HEK293 (cell line): ENCODE results near the gene CARD11.

Experiments
- CTCF ChIA-PET: fragments of 350-600 bp; formaldehyde crosslinking; extraction: SDS; loops from one replicate; lab custom pipeline; 2021; ENCODE audit warnings: antibody characterized with exemption; lab: Yijun Ruan, JAX
- POLR2A ChIA-PET: fragments of 300-600 bp; formaldehyde crosslinking; extraction: SDS; loops from one replicate; lab custom pipeline; 2020; ENCODE audit warnings: antibody characterized with exemption, inconsistent platforms; lab: Yijun Ruan, JAX
- H3K27ac ChIP-seq: fragments of 200-500 bp; sonication (Bioruptor generic); 2 replicates; pipeline ENCODE4 v1.5.1; 2014; ENCODE audit warnings: low read depth, low read length, control low read depth, inconsistent platforms; ENCODE audit errors: extremely low read depth
- H3K36me3 ChIP-seq, 2 experiments: fragments of 200-500 bp in 1 of 2; sonication (Bioruptor generic) in 1 of 2; 1 replicate in 1 of 2; 2 replicates in 1 of 2; pipeline ENCODE4 v1.5.1; 2014 to 2017; ENCODE audit warnings: inconsistent platforms in 2 of 2, low read length in 2 of 2; ENCODE audit not compliant: control insufficient read depth in 2 of 2, insufficient read depth in 1 of 2
- H3K4me1 ChIP-seq: fragments of 200-500 bp; sonication (Bioruptor generic); 2 replicates; pipeline ENCODE4 v1.5.1; 2014; ENCODE audit warnings: mild to moderate bottlenecking, low read length, inconsistent platforms; ENCODE audit not compliant: control insufficient read depth, insufficient read depth
- H3K4me3 ChIP-seq: 2 replicates; pipeline ENCODE4 v1.5.1; 2011; ENCODE audit warnings: low read depth, mild to moderate bottlenecking, control low read depth, low read length, moderate library complexity
- H3K9me3 ChIP-seq: fragments of 200-500 bp; sonication (Bioruptor generic); 2 replicates; pipeline ENCODE4 v1.5.1; 2014; ENCODE audit warnings: low read depth, low read length, inconsistent platforms; ENCODE audit not compliant: control insufficient read depth, insufficient read depth
- GLI2 ChIP-seq: fragments of 450-650 bp; formaldehyde crosslinking; IDR thresholded peaks from 2 replicates; pipeline ENCODE4; 2017; ENCODE audit warnings: missing biosample characterization, missing genetic modification characterization, low read depth, borderline replicate concordance
- HOXD13 ChIP-seq: sonication (generic); formaldehyde crosslinking; IDR thresholded peaks from 2 replicates; pipeline ENCODE4 v1.8.0; 2022; ENCODE audit warnings: missing genetic modification reagents, borderline replicate concordance
- KLF16 ChIP-seq: fragments of 450-650 bp; formaldehyde crosslinking; IDR thresholded peaks from 2 replicates; pipeline ENCODE4 v1.5.1; 2017; ENCODE audit warnings: missing biosample characterization, missing genetic modification characterization
- PRDM10 ChIP-seq: fragments of 450-650 bp; formaldehyde crosslinking; IDR thresholded peaks from 2 replicates; pipeline ENCODE4 v1.5.1; 2016; ENCODE audit warnings: missing biosample characterization, missing genetic modification characterization
- RBAK ChIP-seq: fragments of 450-650 bp; formaldehyde crosslinking; IDR thresholded peaks from 2 replicates; pipeline ENCODE4 v1.5.1; 2016; ENCODE audit warnings: missing biosample characterization, missing genetic modification characterization
- REST ChIP-seq: fragments of 450-650 bp; formaldehyde crosslinking; IDR thresholded peaks from 2 replicates; pipeline ENCODE4 v1.5.1; 2016; ENCODE audit warnings: missing biosample characterization, missing genetic modification characterization
- SP2 ChIP-seq: fragments of 450-650 bp; formaldehyde crosslinking; IDR thresholded peaks from 2 replicates; pipeline ENCODE4 v1.5.1; 2016; ENCODE audit warnings: missing biosample characterization, missing genetic modification characterization
- ZFP37 ChIP-seq: fragments of 450-650 bp; formaldehyde crosslinking; IDR thresholded peaks from 2 replicates; pipeline ENCODE4 v1.5.1; 2016; ENCODE audit warnings: missing biosample characterization, missing genetic modification characterization
- ZNF133 ChIP-seq: fragments of 450-650 bp; formaldehyde crosslinking; IDR thresholded peaks from 2 replicates; pipeline ENCODE4 v1.5.1; 2016; ENCODE audit warnings: missing biosample characterization, missing genetic modification characterization
- ZNF138 ChIP-seq: fragments of 450-650 bp; formaldehyde crosslinking; IDR thresholded peaks from 2 replicates; pipeline ENCODE4 v1.5.1; 2016; ENCODE audit warnings: missing biosample characterization, missing genetic modification characterization, borderline replicate concordance
- ZNF184 ChIP-seq: fragments of 450-650 bp; IDR thresholded peaks from 2 replicates; pipeline ENCODE4 v1.5.1; 2018; ENCODE audit warnings: missing biosample characterization, mild to moderate bottlenecking, missing genetic modification characterization
- ZNF202 ChIP-seq: fragments of 450-650 bp; formaldehyde crosslinking; IDR thresholded peaks from 2 replicates; pipeline ENCODE4 v1.5.1; 2016; ENCODE audit warnings: missing biosample characterization, missing genetic modification characterization, borderline replicate concordance
- ZNF266 ChIP-seq: fragments of 450-650 bp; formaldehyde crosslinking; IDR thresholded peaks from 2 replicates; pipeline ENCODE4 v1.5.1; 2016; ENCODE audit warnings: missing biosample characterization, missing genetic modification characterization, low read depth
- ZNF423 ChIP-seq: fragments of 450-650 bp; formaldehyde crosslinking; IDR thresholded peaks from 2 replicates; pipeline ENCODE4 v1.5.1; 2016; ENCODE audit warnings: missing biosample characterization, missing genetic modification characterization
- ZNF433 ChIP-seq: fragments of 450-650 bp; formaldehyde crosslinking; IDR thresholded peaks from 2 replicates; pipeline ENCODE4 v1.5.1; 2016; ENCODE audit warnings: missing biosample characterization, missing genetic modification characterization, low read depth
- ZNF544 ChIP-seq: fragments of 450-650 bp; formaldehyde crosslinking; IDR thresholded peaks from 2 replicates; pipeline ENCODE4 v1.5.0; 2017; ENCODE audit warnings: missing biosample characterization, missing genetic modification characterization
- ZNF600 ChIP-seq: fragments of 450-650 bp; formaldehyde crosslinking; IDR thresholded peaks from 2 replicates; pipeline ENCODE4 v1.5.1; 2016; ENCODE audit warnings: missing biosample characterization, missing genetic modification characterization
- ZNF670 ChIP-seq: fragments of 450-650 bp; formaldehyde crosslinking; IDR thresholded peaks from 2 replicates; pipeline ENCODE4 v1.5.1; 2016; ENCODE audit warnings: missing biosample characterization, missing genetic modification characterization, low read depth
- ZNF704 ChIP-seq: fragments of 450-650 bp; formaldehyde crosslinking; IDR thresholded peaks from 2 replicates; pipeline ENCODE4 v1.5.1; 2016; ENCODE audit warnings: missing biosample characterization, missing genetic modification characterization

The CARD11 gene

GRCh38 chr7:2919256-2919655, 124.4 kb downstream of the CARD11 start:
- no peaks in the 10 kb centered on the region for H3K36me3 ChIP-seq
- POLR2A ChIA-PET = no interaction called here
- H3K4me1 ChIP-seq = no peaks in the 10 kb centered on the region
- TF ChIP-seq HOXD13 (CRISPR knock-in tag) (no peak), ZNF138 (no peak), ZNF670 (tag by site-specific recombination) (no peak)
- TF ChIP-seq, all 188 proteins: peak for 0
- H3K27ac ChIP-seq = no peak overlapping the region
- CTCF ChIA-PET = no interaction called here
- H3K9me3 ChIP-seq = no peaks in the 10 kb centered on the region
- H3K4me3 ChIP-seq = no peak overlapping the region

GRCh38 chr7:2918406-2918805, 125.3 kb downstream of the CARD11 start:
- CTCF ChIA-PET = no interaction called here
- POLR2A ChIA-PET = no interaction called here

GRCh38 chr7:2915023-2915422, 128.6 kb downstream of the CARD11 start:
- H3K36me3 ChIP-seq = no peaks in the 10 kb centered on the region
- H3K4me1 ChIP-seq = no peaks in the 10 kb centered on the region
- H3K27ac ChIP-seq = no peak overlapping the region
- no peaks in the 10 kb centered on the region for H3K9me3 ChIP-seq
- no peak for TF ChIP-seq RBAK (tag by site-specific recombination)
- TF ChIP-seq PRDM10 = no peak
- no peak for TF ChIP-seq ZNF133
- TF ChIP-seq ZNF704 (tag by site-specific recombination) = no peak
- TF ChIP-seq ZNF184 (tag by site-specific recombination) = no peak
- TF ChIP-seq ZNF202 (tag by site-specific recombination) = no peak
- TF ChIP-seq ZNF433 (tag by site-specific recombination) = no peak
- no peak for TF ChIP-seq ZNF423
- no peak for TF ChIP-seq ZNF600
- no peak overlapping the region for H3K4me3 ChIP-seq
- POLR2A ChIA-PET = no interaction called here
- CTCF ChIA-PET = no interaction called here

More at GRCh38 chr7:2918406-2918805, 125.3 kb downstream of the CARD11 start:
- Histone ChIP-seq H3K9me3 (no peaks in the 10 kb centered on the region), H3K36me3 (no peaks in the 10 kb centered on the region), H3K4me1 (no peaks in the 10 kb centered on the region), H3K4me3 (no peak overlapping the region), H3K27ac (no peak overlapping the region)
- TF ChIP-seq GLI2 (tag by site-specific recombination) (no peak), SP2 (tag by site-specific recombination) (no peak)

- CTCF ChIA-PET = interaction anchor here (0.6 kb wide), 1 partner anchor 127 kb away, joined by 4 read pairs; no protein-coding TSS in a partner anchor
- Histone ChIP-seq H3K27ac (no peak overlapping the region), H3K4me3 (no peak overlapping the region), H3K4me1 (no peaks in the 10 kb centered on the region), H3K36me3 (no peaks in the 10 kb centered on the region), H3K9me3 (no peaks in the 10 kb centered on the region)
- TF ChIP-seq REST (tag by site-specific recombination) = no peak
- TF ChIP-seq KLF16 (tag by site-specific recombination) = no peak
- TF ChIP-seq ZFP37 (tag by site-specific recombination) = no peak
- TF ChIP-seq ZNF266 (tag by site-specific recombination) = no peak
- no peak for TF ChIP-seq ZNF544
- POLR2A ChIA-PET = no interaction called here
These were observed 129.8 kb downstream of the CARD11 start for GRCh38 chr7:2913760-2914387.
